Measurements from ENCODE around the gene SFTPD.

GRCh38 chr10:79942261-79943185 lies 6.4 kb downstream of the SFTPD start:
- TF ChIP-seq CTCF (conservative IDR thresholded peaks at IDR 0.05; ENCODE audit: low read length) (no peak), EZH2phosphoT487 (IDR thresholded peaks at IDR 0.05; ENCODE audit: borderline replicate concordance) (no peak)
